NCI-H748 treated with DMSO at 0.1 percent for 48 hours (cell line): ENCODE measurements around the gene CALHM4.

Source experiments
- DNase-seq: peaks from one replicate; lab custom pipeline; 2025; lab: John Stamatoyannopoulos, UW

CALHM4 gene

GRCh38 chr6:116553451-116553850, at the start of gene CALHM4:
TSS of gene CALHM4 (plus strand) at chr6:116553751. CDS start at chr6:116553794, 43 bp downstream.
- DNase-seq = no peak

- DNase-seq = no peak
Measured at GRCh38 chr6:116507324-116507723, 46.2 kb upstream of the CALHM4 start.

GRCh38 chr6:116508527-116508926, 45.0 kb upstream of the CALHM4 start:
- DNase-seq = no peak

- DNase-seq = no peak
Measured at GRCh38 chr6:116511424-116512110, 42.0 kb upstream of the CALHM4 start, which contains the start of gene CALHM5. TSS of gene CALHM5 (plus strand) at chr6:116511639. CDS start at chr6:116511697, 58 bp downstream.

GRCh38 chr6:116512111-116512559, 41.4 kb upstream of the CALHM4 start:
- DNase-seq = no peak

- DNase-seq = no peak
Measured at GRCh38 chr6:116512734-116513133, 40.8 kb upstream of the CALHM4 start.

- DNase-seq = no peak
Measured at GRCh38 chr6:116513224-116513875, 40.2 kb upstream of the CALHM4 start.

GRCh38 chr6:116514111-116514510, 39.4 kb upstream of the CALHM4 start:
- DNase-seq = no peak

- DNase-seq = no peak
Measured at GRCh38 chr6:116515141-116515540, 38.4 kb upstream of the CALHM4 start.

- no peak for DNase-seq
Measured at GRCh38 chr6:116518621-116519368, 34.8 kb upstream of the CALHM4 start.

- no peak for DNase-seq
Measured at GRCh38 chr6:116522896-116523295, 30.7 kb upstream of the CALHM4 start.

GRCh38 chr6:116524236-116524635, 29.3 kb upstream of the CALHM4 start:
- DNase-seq = no peak

GRCh38 chr6:116528133-116528532, 25.4 kb upstream of the CALHM4 start:
- DNase-seq = no peak

- DNase-seq = no peak
Measured at GRCh38 chr6:116528780-116529179, 24.8 kb upstream of the CALHM4 start.

- DNase-seq = no peak
Measured at GRCh38 chr6:116529466-116530290, 23.9 kb upstream of the CALHM4 start.

GRCh38 chr6:116530436-116530835, 23.1 kb upstream of the CALHM4 start:
- peak; percentile 96 for DNase-seq

GRCh38 chr6:116531675-116532570, 21.6 kb upstream of the CALHM4 start:
- DNase-seq = peak; percentile 55

GRCh38 chr6:116533233-116533957, 20.2 kb upstream of the CALHM4 start:
- DNase-seq = no peak

GRCh38 chr6:116535109-116535508, 18.4 kb upstream of the CALHM4 start:
- DNase-seq = no peak

- peak; percentile 24 for DNase-seq
Measured at GRCh38 chr6:116536216-116536621, 17.3 kb upstream of the CALHM4 start.
